Peyer's patch (tissue), 4 donors: ENCODE results near the gene PPP2R5E. TPM values are rescaled to one million over a fixed set of nuclear protein-coding genes. Genes with fewer than 3 reads are reported as not detected.

Experiments used
- DNase-seq, 3 donors: peaks; one replicate each; pipeline ENCODE4 v3.0.0-alpha.2; 2017 to 2019
- H3K27ac ChIP-seq, 4 donors: fragments of 200-600 bp; sonication (generic); one replicate each; pipeline ENCODE4 v1.5.1; 2016 to 2019
- H3K27me3 ChIP-seq, 2 donors: fragments of 200-600 bp; sonication (generic); one replicate each; pipeline ENCODE4 v1.5.1; 2019
- H3K36me3 ChIP-seq, 3 donors: fragments of 200-600 bp; sonication (generic); one replicate each; pipeline ENCODE4 v1.5.1; 2016 to 2019
- H3K4me1 ChIP-seq, 4 donors: fragments of 200-600 bp; sonication (generic); one replicate each; pipeline ENCODE4 v1.5.1; 2016 to 2019
- H3K4me3 ChIP-seq, 4 donors: fragments of 200-600 bp; sonication (generic); 1 replicate in 3 of 4; 2 replicates in 1 of 4; pipeline ENCODE4 v1.5.1; 2016 to 2019; ENCODE audit warnings: mild to moderate bottlenecking in 1 of 4
- H3K9me3 ChIP-seq, 4 donors: fragments of 200-600 bp; sonication (generic); one replicate each; pipeline ENCODE4 v1.5.1; 2016 to 2019; ENCODE audit warnings: mild to moderate bottlenecking in 1 of 4
- CTCF ChIP-seq, 6 experiments: fragments of 450-650 bp in 4 of 6; fragments of 200-600 bp in 2 of 6; sonication (generic) in 1 of 6; IDR thresholded peaks; one replicate each; pipeline ENCODE4 v1.5.1; 2017 to 2019; ENCODE audit warnings: antibody characterized with exemption in 6 of 6, mild to moderate bottlenecking in 3 of 6, moderate library complexity in 1 of 6
- POLR2A ChIP-seq, 2 donors: fragments of 450-650 bp; IDR thresholded peaks; one replicate each; pipeline ENCODE4 v1.5.1; 2017; ENCODE audit warnings: antibody characterized with exemption in 2 of 2, mild to moderate bottlenecking in 2 of 2, moderate library complexity in 2 of 2
- total RNA-seq, 4 donors: library from RNA; depleted of rRNA; stranded (reverse); fragments of >200 nt; gene quantifications; one replicate each; pipeline ENCODE4 v1.1.0, GENCODE V29; 2016

The PPP2R5E gene
- total RNA-seq, 4 donors from 2014 or later = 14.9 to 19.3 (median 17.0) TPM

DNA sequence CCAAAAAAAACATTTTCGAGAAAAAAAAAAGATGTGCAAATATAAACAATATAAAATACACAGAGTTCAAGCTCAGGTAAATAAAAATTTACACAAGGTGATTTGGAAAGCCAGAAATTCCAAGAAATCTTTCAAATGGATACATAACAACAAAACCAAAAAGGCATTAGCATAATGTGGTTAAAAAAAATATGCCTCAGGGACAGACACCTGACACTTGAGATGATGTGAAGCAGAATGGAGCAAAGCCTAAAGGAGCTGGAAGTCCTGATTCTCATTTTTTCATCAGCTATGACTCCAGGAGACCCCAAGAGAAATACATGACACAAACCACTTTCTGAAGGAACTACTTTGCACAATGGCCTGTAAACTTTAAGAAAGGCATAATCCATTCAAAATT is 98.6 kb downstream of the PPP2R5E start:
- H3K4me3 ChIP-seq = no peak overlapping the region
- peaks cover 0 to 5% (median 0%) of the 10 kb centered on the region in 4 donors for H3K4me1 ChIP-seq
- DNase-seq = no peak
- no peaks in the 10 kb centered on the region for H3K36me3 ChIP-seq
- no peaks in the 10 kb centered on the region for H3K9me3 ChIP-seq
- H3K27ac ChIP-seq = no peak overlapping the region
- H3K27me3 ChIP-seq = no peaks in the 10 kb centered on the region
- TF ChIP-seq CTCF (IDR thresholded peaks at IDR 0.05) (no peak), POLR2A (IDR thresholded peaks at IDR 0.05) (no peak)

DNA sequence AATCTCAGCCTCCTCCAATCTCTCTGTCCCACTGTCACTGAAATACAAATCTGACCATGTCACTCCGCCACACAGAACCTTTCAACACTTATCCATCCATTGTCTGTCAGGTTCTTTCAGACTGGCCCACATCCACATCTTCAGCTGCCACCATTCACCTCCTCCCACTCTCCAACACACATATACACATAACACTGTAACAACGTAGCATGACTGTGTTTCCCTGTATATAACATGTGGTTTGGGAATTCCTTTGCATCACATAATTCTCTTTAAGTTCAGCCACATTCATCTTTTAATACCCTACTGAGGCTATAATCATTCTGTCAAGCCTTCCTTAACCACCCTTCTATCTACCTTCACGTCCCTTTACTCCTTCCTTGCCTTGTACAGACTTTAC is 99.2 kb downstream of the PPP2R5E start:
- DNase-seq = no peak

GRCh38 chr14:63443361-63443760 is 99.8 kb downstream of the PPP2R5E start:
- Histone ChIP-seq H3K36me3 (no peaks in the 10 kb centered on the region), H3K9me3 (no peaks in the 10 kb centered on the region), H3K4me3 (no peak overlapping the region), H3K4me1 (peaks cover 0 to 12% (median 0%) of the 10 kb centered on the region in 4 donors), H3K27me3 (no peaks in the 10 kb centered on the region), H3K27ac (no peak overlapping the region)
- DNase-seq = no peak
- TF ChIP-seq CTCF (IDR thresholded peaks at IDR 0.05) (no peak), POLR2A (IDR thresholded peaks at IDR 0.05) (no peak)

More for the DNA sequence above, 99.2 kb downstream of the PPP2R5E start:
- Histone ChIP-seq H3K27me3 (no peaks in the 10 kb centered on the region), H3K27ac (no peak overlapping the region), H3K9me3 (no peaks in the 10 kb centered on the region), H3K4me1 (peaks cover 0 to 10% (median 0%) of the 10 kb centered on the region in 4 donors), H3K36me3 (no peaks in the 10 kb centered on the region), H3K4me3 (no peak overlapping the region)
- TF ChIP-seq CTCF (IDR thresholded peaks at IDR 0.05) (no peak), POLR2A (IDR thresholded peaks at IDR 0.05) (no peak)

GRCh38 chr14:63438065-63438757 is 105.0 kb downstream of the PPP2R5E start:
- Histone ChIP-seq H3K27ac (peak overlapping the region in 3 of 4 donors; percentile 25 to 67 (median 64)), H3K4me1 (peaks cover 0 to 44% (median 0%) of the 10 kb centered on the region in 4 donors), H3K4me3 (peak overlapping the region in 1 of 4 donors; percentile 4), H3K27me3 (no peaks in the 10 kb centered on the region), H3K9me3 (no peaks in the 10 kb centered on the region), H3K36me3 (no peaks in the 10 kb centered on the region)
- TF ChIP-seq POLR2A (IDR thresholded peaks at IDR 0.05) (no peak), CTCF (IDR thresholded peaks at IDR 0.05) (peak in 3 of 6 experiments; percentile 12 to 33 (median 13))
- DNase-seq = peak in 1 of 3 donors; percentile 58

GRCh38 chr14:63436286-63437098 is 106.7 kb downstream of the PPP2R5E start:
- H3K9me3 ChIP-seq = no peaks in the 10 kb centered on the region
- peaks cover 0 to 44% (median 0%) of the 10 kb centered on the region in 4 donors for H3K4me1 ChIP-seq

More at GRCh38 chr14:63436286-63437098, 106.7 kb downstream of the PPP2R5E start:
- Histone ChIP-seq H3K4me3 (no peak overlapping the region), H3K27ac (peak overlapping the region; percentile 5 to 67 (median 23)), H3K27me3 (no peaks in the 10 kb centered on the region), H3K36me3 (no peaks in the 10 kb centered on the region)
- DNase-seq = no peak
- TF ChIP-seq POLR2A (IDR thresholded peaks at IDR 0.05) = no peak
- TF ChIP-seq CTCF (IDR thresholded peaks at IDR 0.05) = no peak
